ENCODE results near the gene NHP2.
"Not testable (repeated sequence)": the region's sequence is repeated elsewhere in the genome, so short reads cannot be mapped to it uniquely, and the experiment has no call there.

The NHP2 gene

GRCh38 chr5:178130576-178131445 lies 22.9 kb downstream of the NHP2 start, which contains the start of gene RMND5B:
Gene RMND5B, plus strand, starts transcription at chr5:178131014. Its CDS starts 7,106 bp downstream, at chr5:178138120.
- DNase-seq (ENCODE audit: low spot score), result peak; percentile 64

GRCh38 chr5:178130234-178130575 lies 23.5 kb downstream of the NHP2 start:
- DNase-seq (ENCODE audit: low spot score), result not testable (repeated sequence)

- DNase-seq (ENCODE audit: low spot score), result no peak
Measured at GRCh38 chr5:178129296-178129695, 24.4 kb downstream of the NHP2 start.

GRCh38 chr5:178127300-178128009 lies 26.2 kb downstream of the NHP2 start:
- DNase-seq (ENCODE audit: low spot score), result not testable (repeated sequence)

GRCh38 chr5:178126556-178126955 lies 27.1 kb downstream of the NHP2 start:
- DNase-seq (ENCODE audit: low spot score), result no peak

GRCh38 chr5:178125253-178125906 lies 28.3 kb downstream of the NHP2 start:
- no peak for DNase-seq (ENCODE audit: low spot score)

- DNase-seq (ENCODE audit: low spot score), result no peak
Measured at GRCh38 chr5:178123966-178124925, 29.4 kb downstream of the NHP2 start.

GRCh38 chr5:178123094-178123965 lies 30.4 kb downstream of the NHP2 start:
- DNase-seq (ENCODE audit: low spot score), result no peak

- DNase-seq (ENCODE audit: low spot score), result no peak
Measured at GRCh38 chr5:178122346-178122745, 31.3 kb downstream of the NHP2 start.

GRCh38 chr5:178121391-178122276 lies 32.1 kb downstream of the NHP2 start:
- no peak for DNase-seq (ENCODE audit: low spot score)

- DNase-seq (ENCODE audit: low spot score), result peak; percentile 23
Measured at GRCh38 chr5:178120607-178121357, 32.9 kb downstream of the NHP2 start.

- no peak for DNase-seq (ENCODE audit: low spot score)
Measured at GRCh38 chr5:178119915-178120606, 33.6 kb downstream of the NHP2 start.

GRCh38 chr5:178117923-178118701 lies 35.6 kb downstream of the NHP2 start:
- no peak for DNase-seq (ENCODE audit: low spot score)

- no peak for DNase-seq (ENCODE audit: low spot score)
Measured at GRCh38 chr5:178116143-178116885, 37.4 kb downstream of the NHP2 start.

- DNase-seq (ENCODE audit: low spot score), result no peak
Measured at GRCh38 chr5:178115814-178116142, 37.9 kb downstream of the NHP2 start.

GRCh38 chr5:178115136-178115813 lies 38.4 kb downstream of the NHP2 start:
- DNase-seq (ENCODE audit: low spot score), result no peak
